Trophoblast cell (in vitro differentiated cells and primary cell): Measurements from ENCODE around the gene MGAT4C.

Experiments used
- DNase-seq, 2 donors: peaks; one replicate each; pipeline ENCODE4 v3.0.0-alpha.2; 2016
- H2AFZ ChIP-seq: 2 replicates; pipeline ENCODE4 v1.6.1; 2013; ENCODE audit warnings: low read length, moderate library complexity, mild to moderate bottlenecking; ENCODE audit not compliant: insufficient read depth, poor library complexity
- H2AK5ac ChIP-seq: 2 replicates; pipeline ENCODE4 v1.6.1; 2013; ENCODE audit warnings: mild to moderate bottlenecking, low read length
- H2BK120ac ChIP-seq: 2 replicates; pipeline ENCODE4 v1.6.1; 2013; ENCODE audit warnings: low read length, mild to moderate bottlenecking, moderate library complexity; ENCODE audit not compliant: insufficient read depth, poor library complexity
- H2BK12ac ChIP-seq: 2 replicates; pipeline ENCODE4 v1.6.1; 2013; ENCODE audit warnings: mild to moderate bottlenecking, low read length, moderate library complexity
- H2BK5ac ChIP-seq: 2 replicates; pipeline ENCODE4 v1.6.1; 2013; ENCODE audit warnings: low read length, low read depth, moderate library complexity, mild to moderate bottlenecking; ENCODE audit not compliant: poor library complexity
- H3K14ac ChIP-seq: 2 replicates; pipeline ENCODE4 v1.6.1; 2013; ENCODE audit warnings: mild to moderate bottlenecking, low read length
- H3K18ac ChIP-seq: 2 replicates; pipeline ENCODE4 v1.6.1; 2013; ENCODE audit warnings: mild to moderate bottlenecking, low read length
- H3K23ac ChIP-seq: 2 replicates; pipeline ENCODE4 v1.6.1; 2013; ENCODE audit warnings: low read length
- H3K27ac ChIP-seq: 2 replicates; pipeline ENCODE4 v1.5.1; 2013; ENCODE audit warnings: low read depth, mild to moderate bottlenecking, inconsistent platforms, low read length, moderate library complexity
- H3K27me3 ChIP-seq: 2 replicates; pipeline ENCODE4 v1.6.1; 2013; ENCODE audit warnings: inconsistent platforms, mild to moderate bottlenecking, low read length, moderate library complexity; ENCODE audit not compliant: insufficient read depth
- H3K36me3 ChIP-seq, 2 experiments: 1 replicate in 1 of 2; 2 replicates in 1 of 2; pipeline ENCODE4 v1.6.1; 2013; ENCODE audit warnings: low read length in 2 of 2, mild to moderate bottlenecking in 2 of 2, moderate library complexity in 1 of 2; ENCODE audit not compliant: insufficient read depth in 2 of 2, control insufficient read depth in 1 of 2
- H3K4ac ChIP-seq: 2 replicates; pipeline ENCODE4 v1.6.1; 2013; ENCODE audit warnings: low read depth, mild to moderate bottlenecking, low read length, moderate library complexity
- H3K4me1 ChIP-seq, 2 experiments: 1 replicate in 1 of 2; 2 replicates in 1 of 2; pipeline ENCODE4 v1.6.1; 2013; ENCODE audit warnings: low read length in 2 of 2, mild to moderate bottlenecking in 2 of 2, moderate library complexity in 1 of 2; ENCODE audit not compliant: insufficient read depth in 2 of 2, control insufficient read depth in 1 of 2
- H3K4me2 ChIP-seq: 2 replicates; pipeline ENCODE4 v1.6.1; 2013; ENCODE audit warnings: inconsistent platforms, mild to moderate bottlenecking, low read length, moderate library complexity
- H3K4me3 ChIP-seq: 2 replicates; pipeline ENCODE4 v1.5.1; 2013; ENCODE audit warnings: mild to moderate bottlenecking, low read depth, low read length, inconsistent platforms
- H3K79me1 ChIP-seq: one replicate; pipeline ENCODE4 v1.6.1; 2013; ENCODE audit warnings: low read length
- H3K79me2 ChIP-seq: 2 replicates; pipeline ENCODE4 v1.6.1; 2013; ENCODE audit warnings: low read length, mild to moderate bottlenecking; ENCODE audit not compliant: control insufficient read depth, insufficient read depth, poor library complexity
- H3K9ac ChIP-seq: 2 replicates; pipeline ENCODE4 v1.6.1; 2013; ENCODE audit warnings: mild to moderate bottlenecking, low read length
- H3K9me3 ChIP-seq: 2 replicates; pipeline ENCODE4 v1.6.1; 2013; ENCODE audit warnings: low read depth, mild to moderate bottlenecking, control low read depth, inconsistent platforms, low read length; ENCODE audit not compliant: insufficient read depth
- H4K12ac ChIP-seq: 2 replicates; pipeline ENCODE4 v1.6.1; 2013; ENCODE audit warnings: low read depth, mild to moderate bottlenecking, low read length, moderate library complexity
- H4K8ac ChIP-seq: 2 replicates; pipeline ENCODE4 v1.6.1; 2013; ENCODE audit warnings: low read depth, mild to moderate bottlenecking, low read length, moderate library complexity
- H4K91ac ChIP-seq: one replicate; pipeline ENCODE4 v1.6.1; 2013; ENCODE audit warnings: low read depth, mild to moderate bottlenecking, low read length, moderate library complexity
- WGBS: extraction: QIAGEN DNeasy Blood & Tissue Kit; methylation state at CpG from one replicate; pipeline ENCODE4 v1.1.7; 2013; ENCODE audit warnings: missing lambda C conversion rate; ENCODE audit not compliant: insufficient read length, insufficient coverage; ENCODE audit errors: extremely low coverage; 5-methylcytosine and 5-hydroxymethylcytosine counted together

MGAT4C gene

GRCh38 chr12:86260183-86260582 is 4.0 kb upstream of the MGAT4C start:
- WGBS = no CpG with 5 or more reads among the region's 2 CpGs
- no peak for DNase-seq
- no peak overlapping the region for H3K18ac ChIP-seq
- H3K14ac ChIP-seq = no peak overlapping the region
- H2BK5ac ChIP-seq = no peak overlapping the region
- no peak overlapping the region for H2AFZ ChIP-seq
- H4K8ac ChIP-seq = no peak overlapping the region
- H4K12ac ChIP-seq = no peak overlapping the region
- H4K91ac ChIP-seq = no peak overlapping the region
- no peak overlapping the region for H2BK12ac ChIP-seq
- no peak overlapping the region for H3K4me3 ChIP-seq
- H3K27me3 ChIP-seq = no peaks in the 10 kb centered on the region
- no peak overlapping the region for H3K27ac ChIP-seq
- H3K9ac ChIP-seq = no peak overlapping the region
- H3K4ac ChIP-seq = no peak overlapping the region
- H3K4me2 ChIP-seq = no peak overlapping the region
- H3K9me3 ChIP-seq = no peaks in the 10 kb centered on the region
- H3K23ac ChIP-seq = no peak overlapping the region
- H3K79me1 ChIP-seq = no peaks in the 10 kb centered on the region
- H3K36me3 ChIP-seq = no peaks in the 10 kb centered on the region
- no peak overlapping the region for H2BK120ac ChIP-seq
- no peaks in the 10 kb centered on the region for H3K4me1 ChIP-seq
- no peaks in the 10 kb centered on the region for H3K79me2 ChIP-seq
- no peak overlapping the region for H2AK5ac ChIP-seq

- no peak overlapping the region for H3K9ac ChIP-seq
- DNase-seq = no peak
Observed at GRCh38 chr12:86257134-86257533, 943 bp upstream of the MGAT4C start.

GRCh38 chr12:86254399-86255107 is 1.6 kb downstream of the MGAT4C start:
- Histone ChIP-seq H3K27me3 (no peaks in the 10 kb centered on the region), H4K12ac (no peak overlapping the region), H3K27ac (no peak overlapping the region), H4K91ac (no peak overlapping the region), H3K18ac (no peak overlapping the region), H3K4me1 (no peaks in the 10 kb centered on the region), H4K8ac (no peak overlapping the region), H3K4ac (no peak overlapping the region), H2AK5ac (no peak overlapping the region), H2BK5ac (no peak overlapping the region), H2AFZ (no peak overlapping the region), H2BK120ac (no peak overlapping the region), H3K79me2 (no peaks in the 10 kb centered on the region), H3K14ac (no peak overlapping the region), H3K4me2 (no peak overlapping the region), H3K23ac (no peak overlapping the region), H3K9ac (no peak overlapping the region), H3K79me1 (no peaks in the 10 kb centered on the region), H3K4me3 (no peak overlapping the region), H3K36me3 (no peaks in the 10 kb centered on the region), H3K9me3 (no peaks in the 10 kb centered on the region), H2BK12ac (no peak overlapping the region)
- WGBS = no CpG with 5 or more reads among the region's 4 CpGs
- DNase-seq = no peak

More at GRCh38 chr12:86257134-86257533, 943 bp upstream of the MGAT4C start:
- no peak overlapping the region for H3K23ac ChIP-seq
- no peaks in the 10 kb centered on the region for H3K36me3 ChIP-seq
- H3K9me3 ChIP-seq = no peaks in the 10 kb centered on the region
- no peaks in the 10 kb centered on the region for H3K4me1 ChIP-seq
- no peaks in the 10 kb centered on the region for H3K79me1 ChIP-seq
- H3K4me3 ChIP-seq = no peak overlapping the region
- no peak overlapping the region for H2AK5ac ChIP-seq
- H2BK120ac ChIP-seq = no peak overlapping the region
- H2AFZ ChIP-seq = no peak overlapping the region
- H3K79me2 ChIP-seq = no peaks in the 10 kb centered on the region
- H3K4ac ChIP-seq = no peak overlapping the region
- H2BK12ac ChIP-seq = no peak overlapping the region
- no peak overlapping the region for H4K12ac ChIP-seq
- no CpG with 5 or more reads among the region's 2 CpGs for WGBS
- no peak overlapping the region for H2BK5ac ChIP-seq
- no peak overlapping the region for H3K18ac ChIP-seq
- H4K8ac ChIP-seq = no peak overlapping the region
- no peak overlapping the region for H3K14ac ChIP-seq
- H3K27ac ChIP-seq = no peak overlapping the region
- no peaks in the 10 kb centered on the region for H3K27me3 ChIP-seq
- no peak overlapping the region for H4K91ac ChIP-seq
- H3K4me2 ChIP-seq = no peak overlapping the region

- Histone ChIP-seq H4K12ac (no peak overlapping the region), H2BK12ac (no peak overlapping the region), H3K18ac (no peak overlapping the region), H2BK120ac (no peak overlapping the region), H3K4ac (no peak overlapping the region), H3K9me3 (no peaks in the 10 kb centered on the region), H3K4me3 (no peak overlapping the region), H3K4me2 (no peak overlapping the region), H2AFZ (no peak overlapping the region), H3K79me1 (no peaks in the 10 kb centered on the region), H3K27ac (no peak overlapping the region), H4K8ac (no peak overlapping the region), H2BK5ac (no peak overlapping the region), H3K9ac (no peak overlapping the region), H3K23ac (no peak overlapping the region), H3K4me1 (no peaks in the 10 kb centered on the region), H4K91ac (no peak overlapping the region), H2AK5ac (no peak overlapping the region), H3K79me2 (no peaks in the 10 kb centered on the region), H3K36me3 (no peaks in the 10 kb centered on the region), H3K14ac (no peak overlapping the region), H3K27me3 (no peaks in the 10 kb centered on the region)
- no peak for DNase-seq
Observed at GRCh38 chr12:86249851-86250250, 6.3 kb downstream of the MGAT4C start.
